Hepatocyte (in vitro differentiated cells): ENCODE measurements around the gene ESR1.

Source experiments
- CTCF ChIP-seq: fragments of 200-600 bp; sonication (generic); IDR thresholded peaks from 2 replicates; pipeline ENCODE4 v1.5.1; 2016; ENCODE audit warnings: antibody characterized with exemption, mild to moderate bottlenecking; ENCODE audit not compliant: poor library complexity
- EZH2 ChIP-seq: fragments of 200-600 bp; sonication (generic); IDR thresholded peaks from 2 replicates; pipeline ENCODE4 v1.6.1; 2016; ENCODE audit warnings: antibody characterized with exemption, mild to moderate bottlenecking, borderline replicate concordance
- EZH2phosphoT487 ChIP-seq: fragments of 200-600 bp; sonication (generic); IDR thresholded peaks from one replicate; pipeline ENCODE4 v1.6.1; 2018; ENCODE audit warnings: antibody characterized with exemption, mild to moderate bottlenecking, low read depth, moderate library complexity; ENCODE audit not compliant: unreplicated experiment, severe bottlenecking

- TF ChIP-seq CTCF (no peak), EZH2phosphoT487 (no peak), EZH2 (no peak)
Observed at GRCh38 chr6:152054441-152054840, 247.0 kb downstream of the ESR1 start.
